Retinal pigment epithelial cell (primary cell): ENCODE data around the gene CNPPD1.

Source experiments
- DNase-seq: peaks from one replicate; pipeline ENCODE4 v3.0.0-alpha.2; 2010; ENCODE audit warnings: low read depth
- H3K4me3 ChIP-seq: 2 replicates; pipeline ENCODE4 v1.5.1; 2011; ENCODE audit warnings: mild to moderate bottlenecking, low read length, control low read depth, moderate library complexity
- CTCF ChIP-seq: conservative IDR thresholded peaks from 2 replicates; pipeline ENCODE4 v1.5.1; 2011; ENCODE audit warnings: low read depth, low read length, control low read depth, inconsistent platforms

CNPPD1 gene

GRCh38 chr2:219149667-219150066, 27.1 kb downstream of the CNPPD1 start:
- TF ChIP-seq CTCF = no peak
- no peak for DNase-seq
- H3K4me3 ChIP-seq = no peak overlapping the region

- H3K4me3 ChIP-seq = no peak overlapping the region
- DNase-seq = no peak
- TF ChIP-seq CTCF = no peak
Measured at GRCh38 chr2:219142329-219142728, 34.4 kb downstream of the CNPPD1 start.

- DNase-seq = no peak
- TF ChIP-seq CTCF = no peak
- no peak overlapping the region for H3K4me3 ChIP-seq
Measured at GRCh38 chr2:219140722-219141121, 36.0 kb downstream of the CNPPD1 start.

GRCh38 chr2:219133976-219134375, 42.7 kb downstream of the CNPPD1 start:
- TF ChIP-seq CTCF = no peak
- DNase-seq = no peak
- no peak overlapping the region for H3K4me3 ChIP-seq

- no peak for DNase-seq
- no peak for TF ChIP-seq CTCF
- no peak overlapping the region for H3K4me3 ChIP-seq
Measured at GRCh38 chr2:219131744-219132143, 45.0 kb downstream of the CNPPD1 start.

- H3K4me3 ChIP-seq = no peak overlapping the region
- no peak for TF ChIP-seq CTCF
- no peak for DNase-seq
Measured at GRCh38 chr2:219131327-219131726, 45.4 kb downstream of the CNPPD1 start.

- no peak for DNase-seq
- no peak for TF ChIP-seq CTCF
- H3K4me3 ChIP-seq = no peak overlapping the region
Measured at GRCh38 chr2:219129589-219129988, 47.1 kb downstream of the CNPPD1 start.
